ENCODE data around the gene ALOX5AP.

ALOX5AP gene

GRCh38 chr13:30797847-30798535 is 62.6 kb downstream of the ALOX5AP start:
- Histone ChIP-seq H3K27me3 (ENCODE audit: insufficient read depth, low read length) (peaks cover under 1% of the 10 kb centered on the region; the same call in 1 of the 2 replicates), H3K9me3 (ENCODE audit: insufficient read depth, low read depth, low read length) (no peaks in the 10 kb centered on the region), H3K27ac (ENCODE audit: low read length) (no peak overlapping the region), H3K9ac (ENCODE audit: low read depth, low read length) (no peak overlapping the region), H3K4me1 (ENCODE audit: insufficient read depth, low read length) (peaks cover 6% of the 10 kb centered on the region), H3K36me3 (ENCODE audit: insufficient read depth, low read depth, low read length) (no peaks in the 10 kb centered on the region), H3K4me3 (ENCODE audit: low read length) (no peak overlapping the region)

- Histone ChIP-seq H3K27ac (ENCODE audit: low read length) (no peak overlapping the region), H3K36me3 (ENCODE audit: insufficient read depth, low read depth, low read length) (no peaks in the 10 kb centered on the region), H3K27me3 (ENCODE audit: insufficient read depth, low read length) (peaks cover 9% of the 10 kb centered on the region), H3K9ac (ENCODE audit: low read depth, low read length) (no peak overlapping the region), H3K4me1 (ENCODE audit: insufficient read depth, low read length) (peaks cover 5% of the 10 kb centered on the region; the same call in 1 of the 2 replicates), H3K9me3 (ENCODE audit: insufficient read depth, low read depth, low read length) (no peaks in the 10 kb centered on the region), H3K4me3 (ENCODE audit: low read length) (no peak overlapping the region)
Measured at GRCh38 chr13:30798776-30799355, 63.5 kb downstream of the ALOX5AP start.

GRCh38 chr13:30799356-30799824 is 64.0 kb downstream of the ALOX5AP start:
- Histone ChIP-seq H3K9ac (ENCODE audit: low read depth, low read length) (no peak overlapping the region), H3K27ac (ENCODE audit: low read length) (no peak overlapping the region)

GRCh38 chr13:30800107-30800506 is 64.8 kb downstream of the ALOX5AP start:
- H3K36me3 ChIP-seq (ENCODE audit: insufficient read depth, low read depth, low read length): no peaks in the 10 kb centered on the region
- H3K9me3 ChIP-seq (ENCODE audit: insufficient read depth, low read depth, low read length): no peaks in the 10 kb centered on the region
- peaks cover 5% of the 10 kb centered on the region; the same call in 1 of the 2 replicates for H3K4me1 ChIP-seq (ENCODE audit: insufficient read depth, low read length)
- H3K9ac ChIP-seq (ENCODE audit: low read depth, low read length): no peak overlapping the region
- no peak overlapping the region for H3K27ac ChIP-seq (ENCODE audit: low read length)
- no peak overlapping the region for H3K4me3 ChIP-seq (ENCODE audit: low read length)
- H3K27me3 ChIP-seq (ENCODE audit: insufficient read depth, low read length): peaks cover 9% of the 10 kb centered on the region

More at GRCh38 chr13:30799356-30799824, 64.0 kb downstream of the ALOX5AP start:
- Histone ChIP-seq H3K4me3 (ENCODE audit: low read length) (no peak overlapping the region), H3K27me3 (ENCODE audit: insufficient read depth, low read length) (peaks cover 9% of the 10 kb centered on the region), H3K36me3 (ENCODE audit: insufficient read depth, low read depth, low read length) (no peaks in the 10 kb centered on the region), H3K4me1 (ENCODE audit: insufficient read depth, low read length) (peaks cover 5% of the 10 kb centered on the region; the same call in 1 of the 2 replicates), H3K9me3 (ENCODE audit: insufficient read depth, low read depth, low read length) (no peaks in the 10 kb centered on the region)

- no peak overlapping the region for H3K9ac ChIP-seq (ENCODE audit: low read depth, low read length)
- H3K9me3 ChIP-seq (ENCODE audit: insufficient read depth, low read depth, low read length): no peaks in the 10 kb centered on the region
- H3K4me1 ChIP-seq (ENCODE audit: insufficient read depth, low read length): peaks cover 5% of the 10 kb centered on the region; the same call in 1 of the 2 replicates
- no peaks in the 10 kb centered on the region for H3K36me3 ChIP-seq (ENCODE audit: insufficient read depth, low read depth, low read length)
- no peak overlapping the region for H3K27ac ChIP-seq (ENCODE audit: low read length)
- H3K27me3 ChIP-seq (ENCODE audit: insufficient read depth, low read length): peaks cover 9% of the 10 kb centered on the region
- H3K4me3 ChIP-seq (ENCODE audit: low read length): no peak overlapping the region
Measured at GRCh38 chr13:30802501-30802900, 67.2 kb downstream of the ALOX5AP start.

- Histone ChIP-seq H3K36me3 (ENCODE audit: insufficient read depth, low read depth, low read length) (no peaks in the 10 kb centered on the region), H3K4me1 (ENCODE audit: insufficient read depth, low read length) (peaks cover 5% of the 10 kb centered on the region; the same call in 1 of the 2 replicates), H3K27me3 (ENCODE audit: insufficient read depth, low read length) (peaks cover 9% of the 10 kb centered on the region), H3K9ac (ENCODE audit: low read depth, low read length) (no peak overlapping the region), H3K27ac (ENCODE audit: low read length) (no peak overlapping the region), H3K9me3 (ENCODE audit: insufficient read depth, low read depth, low read length) (no peaks in the 10 kb centered on the region), H3K4me3 (ENCODE audit: low read length) (peak overlapping the region; percentile 52)
Measured at GRCh38 chr13:30802953-30803478, 67.7 kb downstream of the ALOX5AP start.

GRCh38 chr13:30803749-30804148 is 68.4 kb downstream of the ALOX5AP start:
- H3K36me3 ChIP-seq (ENCODE audit: insufficient read depth, low read depth, low read length): no peaks in the 10 kb centered on the region
- H3K9me3 ChIP-seq (ENCODE audit: insufficient read depth, low read depth, low read length): no peaks in the 10 kb centered on the region
- no peak overlapping the region for H3K27ac ChIP-seq (ENCODE audit: low read length)
- no peak overlapping the region for H3K9ac ChIP-seq (ENCODE audit: low read depth, low read length)
- H3K27me3 ChIP-seq (ENCODE audit: insufficient read depth, low read length): peaks cover 9% of the 10 kb centered on the region
- no peak overlapping the region for H3K4me3 ChIP-seq (ENCODE audit: low read length)
- peaks cover 4% of the 10 kb centered on the region; the same call in 1 of the 2 replicates for H3K4me1 ChIP-seq (ENCODE audit: insufficient read depth, low read length)

- H3K36me3 ChIP-seq (ENCODE audit: insufficient read depth, low read depth, low read length): no peaks in the 10 kb centered on the region
- H3K9ac ChIP-seq (ENCODE audit: low read depth, low read length): no peak overlapping the region
- H3K27me3 ChIP-seq (ENCODE audit: insufficient read depth, low read length): peaks cover 9% of the 10 kb centered on the region
- H3K4me3 ChIP-seq (ENCODE audit: low read length): no peak overlapping the region
- no peaks in the 10 kb centered on the region; the same call in 1 of the 2 replicates for H3K4me1 ChIP-seq (ENCODE audit: insufficient read depth, low read length)
- H3K27ac ChIP-seq (ENCODE audit: low read length): no peak overlapping the region
- no peaks in the 10 kb centered on the region for H3K9me3 ChIP-seq (ENCODE audit: insufficient read depth, low read depth, low read length)
Measured at GRCh38 chr13:30804474-30804873, 69.1 kb downstream of the ALOX5AP start.

GRCh38 chr13:30805132-30805537 is 69.8 kb downstream of the ALOX5AP start:
- H3K4me1 ChIP-seq (ENCODE audit: insufficient read depth, low read length): no peaks in the 10 kb centered on the region
- H3K27ac ChIP-seq (ENCODE audit: low read length): no peak overlapping the region
- H3K36me3 ChIP-seq (ENCODE audit: insufficient read depth, low read depth, low read length): no peaks in the 10 kb centered on the region
- no peak overlapping the region for H3K9ac ChIP-seq (ENCODE audit: low read depth, low read length)
- H3K4me3 ChIP-seq (ENCODE audit: low read length): no peak overlapping the region
- H3K27me3 ChIP-seq (ENCODE audit: insufficient read depth, low read length): peaks cover 9% of the 10 kb centered on the region
- H3K9me3 ChIP-seq (ENCODE audit: insufficient read depth, low read depth, low read length): no peaks in the 10 kb centered on the region

- Histone ChIP-seq H3K27ac (ENCODE audit: low read length) (no peak overlapping the region), H3K9ac (ENCODE audit: low read depth, low read length) (no peak overlapping the region), H3K27me3 (ENCODE audit: insufficient read depth, low read length) (peaks cover 9% of the 10 kb centered on the region), H3K4me1 (ENCODE audit: insufficient read depth, low read length) (no peaks in the 10 kb centered on the region), H3K4me3 (ENCODE audit: low read length) (no peak overlapping the region), H3K36me3 (ENCODE audit: insufficient read depth, low read depth, low read length) (no peaks in the 10 kb centered on the region), H3K9me3 (ENCODE audit: insufficient read depth, low read depth, low read length) (no peaks in the 10 kb centered on the region)
Measured at GRCh38 chr13:30805603-30806011, 70.3 kb downstream of the ALOX5AP start.

- Histone ChIP-seq H3K27me3 (ENCODE audit: insufficient read depth, low read length) (peaks cover 9% of the 10 kb centered on the region), H3K27ac (ENCODE audit: low read length) (no peak overlapping the region), H3K9ac (ENCODE audit: low read depth, low read length) (no peak overlapping the region), H3K4me3 (ENCODE audit: low read length) (no peak overlapping the region), H3K36me3 (ENCODE audit: insufficient read depth, low read depth, low read length) (no peaks in the 10 kb centered on the region), H3K9me3 (ENCODE audit: insufficient read depth, low read depth, low read length) (no peaks in the 10 kb centered on the region), H3K4me1 (ENCODE audit: insufficient read depth, low read length) (no peaks in the 10 kb centered on the region)
Measured at GRCh38 chr13:30806784-30807183, 71.4 kb downstream of the ALOX5AP start.

GRCh38 chr13:30807392-30807791 is 72.0 kb downstream of the ALOX5AP start:
- Histone ChIP-seq H3K27me3 (ENCODE audit: insufficient read depth, low read length) (peaks cover 9% of the 10 kb centered on the region), H3K9ac (ENCODE audit: low read depth, low read length) (no peak overlapping the region), H3K36me3 (ENCODE audit: insufficient read depth, low read depth, low read length) (no peaks in the 10 kb centered on the region), H3K4me3 (ENCODE audit: low read length) (no peak overlapping the region), H3K9me3 (ENCODE audit: insufficient read depth, low read depth, low read length) (no peaks in the 10 kb centered on the region), H3K27ac (ENCODE audit: low read length) (no peak overlapping the region), H3K4me1 (ENCODE audit: insufficient read depth, low read length) (no peaks in the 10 kb centered on the region)

Data from iPS-20b (cell line).